Testis (tissue), 3 donors: ENCODE measurements around the gene TBC1D21. TPM values are rescaled to one million over a fixed set of nuclear protein-coding genes. Genes with fewer than 3 reads are reported as not detected.

Experiments used
- DNase-seq: peaks from one replicate; pipeline ENCODE4 v3.0.0-alpha.2; 2019
- H3K27ac ChIP-seq, 2 donors: fragments of 200-600 bp; sonication (generic); one replicate each; pipeline ENCODE4 v1.5.1; 2019
- H3K27me3 ChIP-seq: fragments of 200-600 bp; sonication (generic); one replicate; pipeline ENCODE4 v1.5.1; 2019
- H3K36me3 ChIP-seq: fragments of 200-600 bp; sonication (generic); one replicate; pipeline ENCODE4 v1.5.1; 2017; ENCODE audit warnings: low read depth; ENCODE audit errors: missing control alignments
- H3K4me1 ChIP-seq: fragments of 200-600 bp; sonication (generic); one replicate; pipeline ENCODE4 v1.5.1; 2019
- H3K4me3 ChIP-seq, 2 donors: fragments of 200-600 bp; sonication (generic); one replicate each; pipeline ENCODE4 v1.5.1; 2017 to 2019
- H3K9me3 ChIP-seq: fragments of 200-600 bp; sonication (generic); one replicate; pipeline ENCODE4 v1.5.1; 2017
- POLR2A ChIP-seq: fragments of 450-650 bp; IDR thresholded peaks from one replicate; pipeline ENCODE4 v1.6.1; 2017; ENCODE audit warnings: antibody characterized with exemption, mild to moderate bottlenecking, moderate library complexity
- WGBS, 2 donors: methylation state at CpG; one replicate each; pipeline ENCODE4 v1.1.5; 2018; 5-methylcytosine and 5-hydroxymethylcytosine counted together
- intact Hi-C: fragments of 100-400 bp; cut with DNase I; formaldehyde crosslinking; loops from one replicate; pipeline ENCODE4 v1.15.1; 2023; ENCODE audit warnings: low total_unique reads
- polyA plus RNA-seq: library from polyadenylated mRNA; stranded (reverse); fragments of 350-450 nt; fragmentation: Illumina TruSeq; extraction: RNeasy Lipid Tissue Mini Kit (QIAGEN cat#74804); gene quantifications from one replicate; pipeline ENCODE4 v1.2.3, GENCODE V29; 2014; ENCODE audit warnings: low read depth, low replicate concordance; ENCODE audit not compliant: insufficient read depth
- total RNA-seq, 2 donors: library from RNA; depleted of rRNA; stranded (reverse); fragments of >200 nt; gene quantifications; one replicate each; pipeline ENCODE4 v1.2.3, GENCODE V29; 2016
- TF ChIP-seq, protein P1 (sequence below), 3 experiments: fragments of 450-650 bp in 2 of 3; fragments of 200-600 bp in 1 of 3; sonication (generic) in 1 of 3; IDR thresholded peaks; one replicate each; pipeline ENCODE4 v1.5.1; 2016 to 2019; ENCODE audit warnings: antibody characterized with exemption in 3 of 3, mild to moderate bottlenecking in 2 of 3, moderate library complexity in 1 of 3

Gene TBC1D21
- total and polyA plus RNA-seq, 3 donors from 2014 or later = 17.9 to 80.2 (median 47.6) TPM

- no peaks in the 10 kb centered on the region for H3K27me3 ChIP-seq
- DNase-seq = peak; percentile 75
- TF ChIP-seq, protein P1, sequence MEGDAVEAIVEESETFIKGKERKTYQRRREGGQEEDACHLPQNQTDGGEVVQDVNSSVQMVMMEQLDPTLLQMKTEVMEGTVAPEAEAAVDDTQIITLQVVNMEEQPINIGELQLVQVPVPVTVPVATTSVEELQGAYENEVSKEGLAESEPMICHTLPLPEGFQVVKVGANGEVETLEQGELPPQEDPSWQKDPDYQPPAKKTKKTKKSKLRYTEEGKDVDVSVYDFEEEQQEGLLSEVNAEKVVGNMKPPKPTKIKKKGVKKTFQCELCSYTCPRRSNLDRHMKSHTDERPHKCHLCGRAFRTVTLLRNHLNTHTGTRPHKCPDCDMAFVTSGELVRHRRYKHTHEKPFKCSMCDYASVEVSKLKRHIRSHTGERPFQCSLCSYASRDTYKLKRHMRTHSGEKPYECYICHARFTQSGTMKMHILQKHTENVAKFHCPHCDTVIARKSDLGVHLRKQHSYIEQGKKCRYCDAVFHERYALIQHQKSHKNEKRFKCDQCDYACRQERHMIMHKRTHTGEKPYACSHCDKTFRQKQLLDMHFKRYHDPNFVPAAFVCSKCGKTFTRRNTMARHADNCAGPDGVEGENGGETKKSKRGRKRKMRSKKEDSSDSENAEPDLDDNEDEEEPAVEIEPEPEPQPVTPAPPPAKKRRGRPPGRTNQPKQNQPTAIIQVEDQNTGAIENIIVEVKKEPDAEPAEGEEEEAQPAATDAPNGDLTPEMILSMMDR (IDR thresholded peaks at IDR 0.05) = no peak
- TF ChIP-seq POLR2A = no peak
- no peak overlapping the region for H3K27ac ChIP-seq
- intact Hi-C loops = no loop called here
- H3K36me3 ChIP-seq = no peaks in the 10 kb centered on the region
- WGBS, 2 donors = 58 to 62% methylated on average over 16 to 17 of the region's 17 CpGs
- no peaks in the 10 kb centered on the region for H3K9me3 ChIP-seq
- no peak overlapping the region for H3K4me3 ChIP-seq
- H3K4me1 ChIP-seq = peaks cover 25% of the 10 kb centered on the region
Observed at GRCh38 chr15:73870700-73871408, 2.5 kb upstream of the TBC1D21 start.

DNA sequence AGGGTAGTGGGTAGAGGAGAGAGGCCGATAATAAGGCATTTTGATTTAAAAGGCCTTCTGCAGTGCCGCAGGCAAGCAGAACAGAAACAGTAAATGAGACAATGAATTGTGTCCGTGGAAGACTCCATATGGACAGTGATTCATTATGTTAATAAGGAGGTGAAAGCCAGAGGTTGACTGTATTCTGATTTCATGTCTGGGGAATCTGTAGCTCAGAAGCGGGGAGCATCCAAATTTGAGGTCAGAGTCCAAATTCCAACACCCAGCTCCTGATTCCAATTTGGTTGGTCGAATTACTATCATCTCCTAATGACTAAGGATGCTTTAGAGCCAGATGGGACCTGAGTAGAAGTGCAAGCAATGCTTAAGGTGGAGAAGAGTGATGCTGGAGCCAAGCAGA, 1.0 kb upstream of the TBC1D21 start:
- intact Hi-C loops = no loop called here
- no peak overlapping the region for H3K27ac ChIP-seq
- H3K36me3 ChIP-seq = no peaks in the 10 kb centered on the region
- H3K9me3 ChIP-seq = no peaks in the 10 kb centered on the region
- no peak overlapping the region for H3K4me3 ChIP-seq
- no peak for TF ChIP-seq POLR2A
- TF ChIP-seq, protein P1 (IDR thresholded peaks at IDR 0.05) = no peak
- no peaks in the 10 kb centered on the region for H3K27me3 ChIP-seq
- H3K4me1 ChIP-seq = peaks cover 13% of the 10 kb centered on the region
- DNase-seq = no peak
- WGBS, 2 donors = 85 to 90% methylated on average over 5 of the region's 5 CpGs

DNA sequence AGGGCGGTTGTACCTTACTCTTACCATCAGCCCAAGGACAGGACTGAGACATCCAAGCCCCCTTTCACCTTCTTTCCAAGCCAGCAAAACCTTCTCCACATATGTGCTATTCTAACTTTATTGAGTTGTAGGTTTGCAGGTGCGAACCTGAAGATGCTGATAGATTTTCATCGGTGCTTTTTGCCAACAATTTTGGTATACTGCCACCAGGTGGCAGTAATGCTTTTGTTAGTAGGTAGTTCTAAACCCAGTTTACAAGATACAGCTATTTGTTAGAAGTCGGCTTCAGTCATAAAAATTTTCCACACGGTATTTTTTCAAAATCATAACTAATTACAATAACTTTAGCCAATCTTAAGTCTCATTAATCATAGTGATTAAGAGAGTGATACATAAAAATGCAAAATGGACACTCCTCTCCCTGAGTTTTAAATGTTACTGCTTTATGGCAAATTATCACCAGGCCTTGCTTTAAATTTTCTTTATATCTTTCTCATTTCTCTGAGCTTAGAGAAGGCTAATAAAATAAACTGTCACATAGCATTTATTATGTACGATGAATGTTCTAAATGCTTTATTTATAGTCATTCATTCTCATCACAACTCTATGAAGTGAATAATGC, 636 bp downstream of the TBC1D21 start:
- no peak overlapping the region for H3K4me3 ChIP-seq
- H3K9me3 ChIP-seq = no peaks in the 10 kb centered on the region
- no peaks in the 10 kb centered on the region for H3K27me3 ChIP-seq
- no peaks in the 10 kb centered on the region for H3K4me1 ChIP-seq
- no peak for TF ChIP-seq POLR2A
- TF ChIP-seq, protein P1 (IDR thresholded peaks at IDR 0.05) = peak; percentile 19 to 71 (median 60)
- no peaks in the 10 kb centered on the region for H3K36me3 ChIP-seq
- peak; percentile 64 for DNase-seq
- WGBS, 2 donors = 57 to 66% methylated on average over 6 of the region's 6 CpGs
- intact Hi-C loops = no loop called here
- H3K27ac ChIP-seq = no peak overlapping the region

DNA sequence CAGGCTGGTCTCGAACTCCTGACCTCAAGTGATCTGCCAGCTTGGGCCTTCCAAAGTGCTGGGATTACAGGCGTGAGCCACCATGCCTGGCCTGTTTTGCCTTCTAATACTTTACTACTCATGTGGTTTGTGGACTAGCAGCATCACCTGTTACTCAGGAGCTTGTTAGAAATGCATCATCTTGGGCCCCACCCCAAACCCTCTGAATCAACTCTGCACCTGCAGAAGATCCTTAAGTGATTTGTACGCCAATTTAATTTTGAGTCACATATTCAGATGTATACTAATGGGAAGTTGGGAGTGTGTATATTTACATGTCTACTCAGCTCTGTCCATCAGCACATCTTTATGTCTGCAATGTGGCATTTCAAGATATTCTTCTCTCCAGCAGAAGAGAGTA, 6.1 kb downstream of the TBC1D21 start:
- Histone ChIP-seq H3K9me3 (no peaks in the 10 kb centered on the region), H3K4me1 (no peaks in the 10 kb centered on the region), H3K36me3 (no peaks in the 10 kb centered on the region), H3K4me3 (no peak overlapping the region), H3K27me3 (no peaks in the 10 kb centered on the region), H3K27ac (no peak overlapping the region)
- no peak for TF ChIP-seq POLR2A
- TF ChIP-seq, protein P1 (IDR thresholded peaks at IDR 0.05) = no peak
- no peak for DNase-seq
- 53 to 78% methylated on average over 3 of the region's 3 CpGs for WGBS, 2 donors
- intact Hi-C loops = no loop called here
